ENCODE results near the gene GPR132.

GRCh38 chr14:105102361-105102870 lies 37.2 kb upstream of the GPR132 start:
- TF ChIP-seq MAX (IDR thresholded peaks at IDR 0.05; ENCODE audit: insufficient read depth, insufficient read length) (no peak), CTCF (IDR thresholded peaks at IDR 0.05; ENCODE audit: extremely low read depth in 1 of 2, insufficient read depth in 1 of 2, low read depth in 1 of 2, low read length in 2 of 2) (no peak)
